NCI-H1694 treated with DMSO at 0.1 percent for 48 hours (cell line): ENCODE measurements around the gene PSMD8.
"Not testable (repeated sequence)": the region's sequence is repeated elsewhere in the genome, so short reads cannot be mapped to it uniquely, and the experiment has no call there.

Experiments used
- DNase-seq: peaks from one replicate; lab custom pipeline; 2025; lab: John Stamatoyannopoulos, UW

PSMD8 gene

GRCh38 chr19:38374332-38375097 lies at the start of gene PSMD8:
TSS of gene PSMD8 (plus strand) at chr19:38374571. CDS start at chr19:38374602, 31 bp downstream.
- peak; percentile 99 for DNase-seq

DNA sequence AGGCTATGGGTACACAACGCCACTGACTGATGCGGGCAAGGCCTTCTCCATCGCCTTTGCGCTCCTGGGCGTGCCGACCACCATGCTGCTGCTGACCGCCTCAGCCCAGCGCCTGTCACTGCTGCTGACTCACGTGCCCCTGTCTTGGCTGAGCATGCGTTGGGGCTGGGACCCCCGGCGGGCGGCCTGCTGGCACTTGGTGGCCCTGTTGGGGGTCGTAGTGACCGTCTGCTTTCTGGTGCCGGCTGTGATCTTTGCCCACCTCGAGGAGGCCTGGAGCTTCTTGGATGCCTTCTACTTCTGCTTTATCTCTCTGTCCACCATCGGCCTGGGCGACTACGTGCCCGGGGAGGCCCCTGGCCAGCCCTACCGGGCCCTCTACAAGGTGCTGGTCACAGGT lies 47.8 kb upstream of the PSMD8 start:
- DNase-seq: no peak

GRCh38 chr19:38329651-38330050 lies 44.7 kb upstream of the PSMD8 start:
- no peak for DNase-seq

- DNase-seq: no peak
These were observed 42.6 kb upstream of the PSMD8 start for GRCh38 chr19:38331728-38332127.

- no peak for DNase-seq
These were observed 41.1 kb upstream of the PSMD8 start for GRCh38 chr19:38333245-38333644.

- DNase-seq: peak; percentile 96
These were observed 38.3 kb upstream of the PSMD8 start for GRCh38 chr19:38335949-38336637.

- peak; percentile 72 for DNase-seq
These were observed 37.6 kb upstream of the PSMD8 start for GRCh38 chr19:38336638-38337359.

DNA sequence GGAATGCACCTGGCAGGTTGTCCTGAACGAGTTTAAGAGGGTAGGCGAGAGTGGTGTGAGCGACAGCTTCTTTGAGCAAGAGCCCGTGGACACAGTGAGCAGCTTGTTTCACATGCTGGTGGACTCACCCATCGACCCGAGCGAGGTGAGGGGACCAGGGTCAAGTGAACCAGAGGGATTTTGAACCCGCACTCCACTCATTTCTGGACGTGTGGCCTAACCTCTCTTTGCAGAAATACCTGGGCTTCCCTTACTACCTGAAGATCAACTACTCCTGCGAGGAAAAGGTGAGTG lies 37.1 kb upstream of the PSMD8 start:
- DNase-seq: no peak

GRCh38 chr19:38339011-38339410 lies 35.4 kb upstream of the PSMD8 start:
- DNase-seq: not testable (repeated sequence)

DNA sequence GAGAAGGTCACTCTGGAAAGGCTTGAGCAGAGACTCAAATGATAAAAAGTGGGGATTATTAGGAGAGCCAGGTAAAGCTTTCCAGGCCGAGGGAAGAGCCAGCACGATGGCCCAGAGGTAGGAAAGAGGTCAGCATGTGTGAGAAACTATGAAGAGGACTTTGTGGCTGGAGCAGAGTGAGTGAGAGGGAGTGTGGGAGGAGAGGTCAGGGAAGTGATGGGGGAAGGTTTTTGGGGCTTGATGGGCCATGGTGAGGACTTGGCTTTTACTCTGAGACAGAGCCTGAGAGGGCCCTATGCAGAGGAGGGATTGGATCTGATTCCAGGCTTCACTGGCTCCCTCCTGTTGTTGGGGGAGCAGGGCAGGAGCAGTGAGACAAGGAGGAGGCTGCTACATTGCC lies 33.4 kb upstream of the PSMD8 start:
- DNase-seq: no peak

- DNase-seq: no peak
These were observed 27.5 kb upstream of the PSMD8 start for GRCh38 chr19:38346837-38347236.

DNA sequence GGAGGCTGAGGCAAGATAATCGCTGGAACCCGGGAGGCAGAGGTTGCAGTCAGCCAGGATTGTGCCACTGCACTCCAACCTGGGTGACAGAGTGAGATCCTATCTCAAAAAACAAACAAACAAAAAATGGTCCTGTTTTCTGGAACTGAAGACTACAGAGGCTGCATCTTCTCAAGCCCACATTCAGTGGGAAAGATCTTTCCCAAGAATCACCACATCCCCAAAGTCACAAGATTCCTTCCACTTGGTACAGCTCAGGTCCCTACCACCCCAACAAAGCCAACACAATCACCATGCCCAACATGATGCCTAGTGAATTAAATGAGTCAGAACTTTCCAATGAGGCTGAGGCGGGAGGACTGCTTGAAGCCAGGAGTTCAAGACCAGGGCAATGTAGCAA lies 23.5 kb upstream of the PSMD8 start:
- DNase-seq: no peak

GRCh38 chr19:38351865-38352395 lies 22.4 kb upstream of the PSMD8 start:
- DNase-seq: no peak

DNA sequence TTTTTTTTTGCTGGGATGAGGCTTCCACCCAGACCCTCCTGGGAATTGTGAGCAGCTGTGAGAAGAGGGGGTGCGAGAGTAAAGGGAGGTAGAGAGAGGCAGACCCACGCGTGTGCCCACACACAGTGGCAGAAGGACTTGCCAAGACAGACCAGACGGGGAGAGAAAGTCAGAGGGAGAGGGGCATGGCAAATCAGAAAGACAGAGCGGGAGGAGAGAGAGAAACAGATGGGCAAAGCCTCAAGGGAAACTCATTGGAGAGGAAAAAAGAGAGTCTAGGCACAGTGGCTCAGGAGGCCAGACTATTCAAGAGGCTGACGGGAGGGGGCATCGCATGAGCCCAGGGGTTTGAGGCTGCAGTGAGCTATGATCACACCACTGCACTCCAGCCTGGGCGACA lies 21.8 kb upstream of the PSMD8 start:
- peak; percentile 93 for DNase-seq

GRCh38 chr19:38355728-38356725 lies 18.3 kb upstream of the PSMD8 start:
- DNase-seq: no peak

GRCh38 chr19:38358071-38358470 lies 16.3 kb upstream of the PSMD8 start:
- no peak for DNase-seq

DNA sequence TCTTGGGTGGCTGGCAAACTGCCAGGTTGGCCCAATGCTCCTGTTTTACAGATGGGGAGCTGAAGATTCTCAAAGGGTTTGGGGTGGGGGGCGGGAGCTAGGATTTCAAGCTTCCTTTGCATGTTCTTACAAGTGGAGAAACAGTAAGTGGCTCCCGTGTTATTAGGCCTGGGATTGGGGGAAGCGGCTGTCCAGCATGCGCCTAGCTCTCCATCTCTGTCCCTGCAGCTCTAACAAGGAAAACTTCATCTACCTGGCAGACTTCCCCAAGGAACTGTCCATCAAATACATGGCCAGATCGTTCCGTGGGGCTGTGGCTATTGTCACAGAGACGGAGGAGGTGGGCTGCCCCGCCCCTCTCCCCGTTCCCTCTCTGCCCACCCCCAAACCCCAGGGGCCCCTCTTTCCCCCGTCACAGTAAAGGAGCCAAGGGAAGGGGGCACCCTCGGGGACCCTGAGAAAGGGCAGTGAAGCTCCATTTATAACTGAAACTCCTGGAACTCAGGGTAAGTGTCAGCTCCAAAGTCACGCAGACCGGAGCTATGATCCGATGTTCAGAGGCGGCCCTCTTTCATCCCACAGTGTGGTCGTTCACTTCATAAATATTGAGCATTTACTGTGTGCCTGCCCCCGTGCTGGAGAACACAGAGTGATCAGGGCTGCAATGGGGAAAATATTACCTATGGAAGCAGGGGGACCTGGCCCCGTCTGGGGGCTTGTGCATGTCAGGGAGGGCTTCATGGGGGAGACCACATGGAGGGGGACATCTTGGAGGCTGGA lies 14.9 kb upstream of the PSMD8 start:
- no peak for DNase-seq

- no peak for DNase-seq
These were observed 14.0 kb upstream of the PSMD8 start for GRCh38 chr19:38360351-38360750.

DNA sequence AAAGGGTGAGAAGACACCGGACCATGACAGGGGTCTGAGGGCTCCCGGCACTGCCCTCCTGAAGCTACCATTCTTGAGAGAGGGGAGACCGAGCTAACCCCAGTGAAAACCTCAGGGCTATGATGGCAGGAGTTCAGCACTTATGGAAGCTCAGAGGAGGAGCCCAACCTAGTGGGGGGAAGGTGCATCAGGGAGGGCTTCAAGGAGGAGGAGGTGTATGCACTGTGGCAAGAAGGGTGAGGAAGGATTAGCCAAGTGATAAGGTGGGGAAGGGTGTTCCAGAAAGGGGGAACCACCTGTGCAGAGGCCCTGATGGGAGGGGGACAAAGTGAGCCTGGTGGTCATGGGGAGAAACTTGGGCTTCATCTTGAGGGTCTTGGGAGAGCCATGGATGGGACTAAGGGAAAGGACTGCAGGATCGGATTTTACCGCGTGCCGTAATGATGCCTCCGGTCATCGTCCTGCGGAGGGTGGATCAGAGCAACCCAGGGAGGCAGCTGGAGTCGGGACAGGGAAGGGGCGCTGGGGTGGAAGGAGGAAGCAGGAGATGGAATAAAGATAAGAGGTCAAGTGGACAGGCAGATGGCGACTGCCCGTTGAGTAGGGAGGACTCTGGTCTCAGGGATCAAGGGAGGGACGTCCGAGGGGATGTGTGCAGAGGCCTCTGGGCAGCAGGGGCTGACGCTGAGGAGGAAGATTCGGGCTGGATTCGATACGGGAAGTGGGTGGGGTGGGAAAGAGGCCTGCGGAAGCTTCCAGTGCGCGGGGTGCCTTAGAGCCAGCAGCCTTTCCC lies 13.3 kb upstream of the PSMD8 start:
- no peak for DNase-seq

- DNase-seq: peak; percentile 80
These were observed 12.7 kb upstream of the PSMD8 start for GRCh38 chr19:38361633-38362075.
